ENCODE data around the gene PA2G4.

Gene PA2G4

DNA sequence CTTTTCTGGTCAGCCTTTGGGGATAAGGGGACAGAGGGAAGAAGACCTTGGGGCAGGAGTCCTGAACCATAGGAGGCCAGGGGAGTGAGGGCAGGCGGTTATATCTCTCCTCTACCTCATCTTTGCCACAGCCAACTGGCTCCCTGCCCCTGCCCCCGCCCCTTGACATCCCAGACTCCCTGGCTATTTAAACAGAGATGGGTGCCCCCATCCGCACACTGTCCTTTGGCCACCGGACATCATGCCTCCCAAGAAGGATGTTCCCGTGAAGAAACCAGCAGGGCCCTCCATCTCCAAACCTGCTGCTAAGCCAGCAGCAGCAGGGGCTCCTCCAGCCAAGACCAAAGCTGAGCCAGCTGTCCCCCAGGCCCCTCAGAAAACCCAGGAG, 49.3 kb downstream of the PA2G4 start:
- DNase-seq (ENCODE audit: low read depth): no peak

- DNase-seq (ENCODE audit: low read depth): no peak
Measured at GRCh38 chr12:56154246-56154771, 50.0 kb downstream of the PA2G4 start.

DNA sequence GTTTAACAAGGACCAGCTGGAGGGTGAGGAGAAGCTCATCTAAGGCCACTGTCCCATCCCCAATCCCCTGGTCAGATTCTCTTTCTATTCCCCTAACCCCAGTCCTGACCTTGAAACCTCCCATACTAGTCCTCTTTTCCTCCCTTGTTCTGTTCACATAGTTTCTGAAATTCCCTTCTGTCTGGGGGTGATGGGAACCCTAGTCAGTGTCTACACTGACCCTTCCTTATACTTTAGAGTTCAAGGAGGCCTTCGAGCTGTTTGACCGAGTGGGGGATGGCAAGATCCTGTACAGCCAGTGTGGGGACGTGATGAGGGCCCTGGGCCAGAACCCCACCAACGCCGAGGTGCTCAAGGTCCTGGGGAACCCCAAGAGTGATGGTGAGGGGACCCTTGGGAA, 50.5 kb downstream of the PA2G4 start:
- DNase-seq (ENCODE audit: low read depth): no peak

DNA sequence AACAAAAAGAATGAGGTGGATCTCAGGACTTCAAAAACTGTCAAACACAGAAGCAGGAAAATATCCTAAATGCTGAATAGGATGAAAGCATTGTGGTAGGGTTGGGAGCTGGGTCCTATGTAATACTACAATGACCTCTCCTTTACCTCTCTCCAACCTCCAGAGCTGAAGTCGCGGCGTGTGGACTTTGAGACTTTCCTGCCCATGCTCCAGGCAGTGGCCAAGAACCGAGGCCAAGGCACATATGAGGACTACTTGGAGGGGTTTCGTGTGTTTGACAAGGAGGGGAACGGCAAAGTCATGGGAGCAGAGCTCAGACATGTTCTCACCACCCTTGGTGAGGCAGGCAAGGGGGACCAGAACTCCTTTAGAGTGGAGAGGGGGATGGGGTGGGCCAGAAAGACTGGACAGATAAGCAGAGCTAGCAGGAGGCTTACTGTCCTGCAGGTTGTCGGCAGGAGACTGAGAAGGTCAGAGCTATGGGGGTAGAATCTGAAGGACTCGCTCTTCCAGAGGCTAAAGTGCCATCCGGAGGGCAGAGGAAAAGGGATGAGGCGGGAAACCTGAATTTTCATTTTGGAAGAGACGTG, 51.0 kb downstream of the PA2G4 start:
- no peak for DNase-seq (ENCODE audit: low read depth)

- peak; percentile 76 for DNase-seq (ENCODE audit: low read depth)
Measured at GRCh38 chr12:56156464-56157200, 52.3 kb downstream of the PA2G4 start.

DNA sequence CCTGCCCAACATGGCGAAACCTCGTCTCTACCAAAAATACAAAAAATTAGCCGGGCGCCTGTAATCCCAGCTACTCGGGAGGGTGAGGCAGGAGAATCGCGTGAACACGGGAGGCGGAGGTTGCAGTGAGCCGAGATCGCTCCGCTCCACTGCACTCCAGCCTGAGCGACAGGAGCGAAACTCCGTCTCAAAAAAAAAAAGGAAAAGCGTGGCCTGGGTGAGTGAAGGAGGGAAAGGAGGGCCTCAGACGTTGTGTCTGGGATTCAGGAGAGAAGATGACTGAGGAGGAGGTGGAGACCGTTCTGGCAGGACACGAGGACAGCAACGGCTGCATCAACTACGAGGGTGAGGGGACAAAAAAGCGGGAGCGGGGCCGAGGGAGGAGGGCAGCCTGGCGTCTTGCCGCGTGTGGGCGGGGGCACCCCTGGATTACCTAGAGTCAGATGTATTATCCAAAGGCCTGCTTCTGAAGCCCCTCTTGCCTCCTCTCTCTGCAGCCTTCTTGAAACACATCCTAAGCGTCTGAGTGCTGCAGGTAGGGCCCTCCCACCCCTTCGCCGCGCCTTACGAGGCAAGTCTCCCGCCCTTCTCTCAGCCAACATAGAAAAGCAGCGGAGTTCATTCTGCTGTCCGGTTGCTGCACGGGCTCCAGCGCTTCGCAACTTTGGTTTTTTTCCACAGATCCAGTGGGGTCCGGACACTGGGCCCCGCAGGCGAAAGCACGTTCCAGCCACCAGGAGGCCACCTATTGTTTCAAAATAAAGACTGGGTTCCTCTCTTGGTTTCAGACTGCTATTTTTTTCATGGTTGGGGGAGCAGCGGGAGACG, 53.1 kb downstream of the PA2G4 start:
- DNase-seq (ENCODE audit: low read depth): peak; percentile 93

DNA sequence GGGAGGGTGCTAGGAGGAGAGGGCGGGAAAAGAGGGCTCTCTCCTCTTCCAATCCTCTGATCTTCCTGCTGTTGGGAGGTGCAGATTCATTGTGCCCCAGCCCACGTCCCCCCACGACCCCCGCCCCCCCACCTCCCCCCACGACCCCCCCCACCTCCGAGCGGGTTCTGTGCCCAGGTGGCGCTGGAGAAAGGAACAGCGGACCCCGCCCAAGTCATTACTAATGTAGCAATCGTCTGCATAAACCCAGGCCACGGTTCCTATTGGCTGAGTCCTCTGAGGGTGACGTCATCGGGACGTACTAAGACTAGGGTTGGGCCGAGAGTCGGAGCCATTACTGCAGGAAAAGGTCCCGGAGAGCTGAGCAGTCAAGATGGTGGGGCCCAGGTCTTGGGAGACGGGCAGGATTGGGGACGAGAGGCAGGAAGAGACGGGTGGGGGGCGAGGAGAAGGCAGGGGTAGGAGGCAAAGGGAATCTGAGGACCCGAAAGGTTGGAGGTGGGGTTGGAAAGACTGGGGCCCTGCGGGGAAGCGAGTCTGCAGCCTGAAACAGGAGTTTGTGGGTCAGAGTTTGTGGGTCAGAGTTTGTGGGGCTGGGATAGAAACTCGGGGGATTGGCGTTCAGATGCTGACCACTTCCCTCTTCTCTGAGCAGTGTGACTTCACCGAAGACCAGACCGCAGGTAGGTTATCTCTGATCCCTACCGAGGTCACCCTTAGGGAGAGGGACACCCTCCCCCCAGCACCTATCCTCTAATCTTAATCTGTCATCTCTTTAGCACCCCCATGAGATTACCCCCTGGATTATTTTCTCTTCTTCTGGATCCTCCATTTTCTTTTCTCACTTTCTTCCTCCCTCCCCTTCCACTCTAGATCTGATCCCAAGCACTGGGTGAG, 53.9 kb downstream of the PA2G4 start, which contains the start of gene MYL6:
TSS of gene MYL6 (plus strand) at position 331 of the 897 bp plus-strand sequence. CDS start at position 374, 43 bp downstream.
- peak; percentile 100 for DNase-seq (ENCODE audit: low read depth)

DNA sequence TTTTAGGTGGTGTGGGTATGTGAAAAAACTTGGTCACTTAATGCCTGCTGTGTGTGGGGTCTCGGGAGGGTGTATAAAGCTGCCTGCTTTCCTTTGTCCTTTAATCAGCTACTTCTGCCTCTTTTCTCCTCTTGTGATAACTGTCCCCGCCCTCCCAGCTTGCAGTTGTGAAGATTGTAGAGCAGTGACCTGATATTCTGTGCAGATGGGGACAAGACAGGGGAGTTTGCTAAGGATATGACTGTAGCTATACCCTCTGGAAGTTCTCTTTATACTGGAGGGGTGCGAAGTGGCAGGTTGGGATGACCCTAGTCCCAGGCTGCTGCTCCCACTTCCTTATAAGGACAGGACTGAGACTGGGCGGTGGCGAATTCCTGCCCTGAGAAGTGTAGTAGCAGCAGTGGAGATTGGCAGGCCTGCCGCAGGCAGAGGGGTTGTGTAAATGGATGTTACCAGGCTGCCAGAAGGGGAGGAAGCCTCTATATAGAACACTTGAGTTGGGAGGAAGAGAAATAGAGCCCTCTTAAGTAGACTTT, 54.6 kb downstream of the PA2G4 start:
- peak; percentile 66 for DNase-seq (ENCODE audit: low read depth)

DNA sequence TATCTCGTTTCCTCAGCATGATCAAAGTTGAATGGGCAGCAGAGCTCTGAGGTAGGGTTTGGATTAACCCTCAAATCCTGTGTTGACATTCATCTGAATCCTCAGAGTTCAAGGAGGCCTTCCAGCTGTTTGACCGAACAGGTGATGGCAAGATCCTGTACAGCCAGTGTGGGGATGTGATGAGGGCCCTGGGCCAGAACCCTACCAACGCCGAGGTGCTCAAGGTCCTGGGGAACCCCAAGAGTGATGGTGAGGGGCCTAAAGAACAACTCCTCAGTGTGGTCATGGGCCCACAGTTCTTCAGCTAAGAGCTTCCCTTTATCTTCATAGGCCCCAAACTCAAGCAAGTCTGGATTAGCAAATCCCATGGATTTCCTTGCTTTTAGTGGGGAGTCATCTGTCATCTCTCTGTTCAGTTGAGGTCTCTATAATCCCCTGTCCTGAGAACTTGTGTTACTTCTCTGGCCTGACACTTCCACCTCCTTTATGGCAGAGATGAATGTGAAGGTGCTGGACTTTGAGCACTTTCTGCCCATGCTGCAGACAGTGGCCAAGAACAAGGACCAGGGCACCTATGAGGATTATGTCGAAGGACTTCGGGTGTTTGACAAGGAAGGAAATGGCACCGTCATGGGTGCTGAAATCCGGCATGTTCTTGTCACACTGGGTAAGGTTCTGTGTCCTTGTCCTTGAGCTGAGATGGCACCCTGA, 55.3 kb downstream of the PA2G4 start:
- DNase-seq (ENCODE audit: low read depth): no peak

DNA sequence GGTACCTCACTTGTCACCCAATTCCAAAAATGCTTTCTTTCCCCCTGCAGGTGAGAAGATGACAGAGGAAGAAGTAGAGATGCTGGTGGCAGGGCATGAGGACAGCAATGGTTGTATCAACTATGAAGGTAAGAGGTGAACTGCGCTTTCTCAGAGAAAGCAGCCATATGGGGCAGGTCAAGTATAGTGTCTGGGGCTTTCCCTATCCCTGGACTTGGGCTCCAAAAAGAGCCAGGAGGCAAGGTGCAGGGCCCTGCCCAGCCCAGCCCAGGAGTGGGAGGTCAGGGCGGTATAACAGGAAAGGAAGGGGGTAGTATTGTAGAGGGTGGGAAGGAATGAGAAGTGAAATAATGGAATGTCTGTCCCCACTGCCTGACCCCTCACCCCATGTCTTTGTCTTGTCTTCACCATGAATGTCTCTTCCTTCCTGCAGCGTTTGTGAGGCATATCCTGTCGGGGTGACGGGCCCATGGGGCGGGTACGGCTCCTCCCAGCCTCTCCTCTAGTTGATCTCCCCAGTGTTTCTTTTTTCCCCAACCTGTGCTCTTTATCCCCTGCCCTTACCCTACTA, 55.9 kb downstream of the PA2G4 start:
- peak; percentile 81 for DNase-seq (ENCODE audit: low read depth)

DNA sequence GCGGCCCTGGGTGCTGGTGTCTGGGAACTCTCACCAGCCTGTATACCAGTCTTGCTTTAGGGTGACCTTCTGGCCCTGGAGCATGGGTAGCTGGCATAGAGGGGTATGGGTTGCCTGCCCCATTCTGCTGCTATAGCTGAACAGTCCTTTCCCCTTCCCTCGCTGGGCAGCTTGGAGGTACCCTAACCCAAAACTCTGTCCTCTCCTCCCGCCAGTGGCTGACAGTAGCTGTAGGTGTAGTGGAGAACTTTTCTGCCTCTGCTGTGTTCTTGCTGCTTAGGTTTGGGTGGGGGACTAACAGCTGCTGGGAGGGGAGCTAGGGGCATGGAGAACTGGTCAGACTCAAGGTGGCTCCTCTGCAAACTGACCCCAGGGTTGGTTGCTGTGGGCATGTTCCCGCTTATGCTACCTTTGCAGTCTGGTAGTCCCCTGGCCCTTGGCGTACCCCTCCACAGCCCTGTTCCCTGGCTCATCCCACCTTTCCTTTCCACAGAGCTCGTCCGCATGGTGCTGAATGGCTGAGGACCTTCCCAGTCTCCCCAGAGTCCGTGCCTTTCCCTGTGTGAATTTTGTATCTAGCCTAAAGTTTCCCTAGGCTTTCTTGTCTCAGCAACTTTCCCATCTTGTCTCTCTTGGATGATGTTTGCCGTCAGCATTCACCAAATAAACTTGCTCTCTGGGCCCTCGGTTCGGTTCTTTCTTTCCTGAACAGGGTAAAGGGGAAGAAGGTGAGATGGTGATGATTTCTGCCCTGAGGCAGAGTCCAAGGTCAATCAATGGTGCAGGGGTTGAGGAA, 56.7 kb downstream of the PA2G4 start:
- no peak for DNase-seq (ENCODE audit: low read depth)

- DNase-seq (ENCODE audit: low read depth): no peak
Measured at GRCh38 chr12:56161690-56162351, 57.5 kb downstream of the PA2G4 start.

DNA sequence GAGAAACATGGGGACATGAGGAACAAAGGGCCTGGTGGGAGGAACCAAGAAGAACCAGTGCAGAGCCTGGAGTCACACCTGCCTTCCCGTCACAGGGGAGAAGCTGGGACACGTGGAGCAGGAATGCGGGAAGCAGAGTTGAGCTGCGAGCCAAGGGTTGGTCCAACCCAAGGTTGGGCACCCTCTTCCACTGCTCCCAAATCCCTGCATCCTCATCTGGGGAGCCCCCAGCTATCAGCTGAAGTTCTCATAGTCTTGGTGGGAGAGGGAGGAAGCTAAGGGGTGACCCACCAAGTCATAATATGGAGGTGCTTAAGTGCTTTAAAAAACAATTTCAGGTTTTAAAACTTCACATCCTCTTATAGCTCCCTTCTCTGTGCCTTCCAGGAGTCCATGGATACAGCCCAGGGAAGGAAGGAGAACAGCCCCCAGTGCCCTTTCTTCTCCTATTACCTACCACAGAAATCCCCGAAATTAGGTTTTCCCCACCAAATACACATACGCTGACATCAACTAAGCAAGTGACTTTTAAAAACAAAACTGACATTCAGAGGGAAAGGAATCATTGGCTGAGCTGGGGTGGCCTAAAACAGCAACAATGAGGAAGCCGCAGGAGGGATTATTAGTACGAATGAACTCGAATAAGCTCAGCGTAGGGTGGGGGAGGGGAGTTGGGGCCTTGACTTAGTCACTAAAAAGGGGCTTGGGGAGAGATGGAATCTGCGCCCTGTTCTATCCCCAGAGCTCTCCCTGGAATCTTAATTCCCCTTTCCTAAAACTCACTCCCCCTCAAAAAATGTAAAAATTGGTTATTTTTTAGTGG, 58.3 kb downstream of the PA2G4 start:
- no peak for DNase-seq (ENCODE audit: low read depth)

All from ELR (cell line).